Activated T-cell treated with anti-CD3 and anti-CD28 coated beads for 4 hours (primary cell): Measurements from ENCODE around the gene PPP1R12A.

Experiments
- DNase-seq: peaks from one replicate; pipeline ENCODE4 v3.0.0-alpha.2; 2020

Gene PPP1R12A

GRCh38 chr12:79766705-79767464 is 168.0 kb downstream of the PPP1R12A start:
- no peak for DNase-seq

- DNase-seq: no peak
These were observed 169.7 kb downstream of the PPP1R12A start for GRCh38 chr12:79765157-79765556.

GRCh38 chr12:79764641-79765040 is 170.3 kb downstream of the PPP1R12A start:
- no peak for DNase-seq

- no peak for DNase-seq
These were observed 171.0 kb downstream of the PPP1R12A start for GRCh38 chr12:79763766-79764452.

- DNase-seq: no peak
These were observed 173.6 kb downstream of the PPP1R12A start for GRCh38 chr12:79761341-79761740.

GRCh38 chr12:79747274-79747673 is 187.6 kb downstream of the PPP1R12A start:
- DNase-seq: no peak

- no peak for DNase-seq
These were observed 196.8 kb downstream of the PPP1R12A start for GRCh38 chr12:79737875-79738718.

- DNase-seq: no peak
These were observed 202.3 kb downstream of the PPP1R12A start for GRCh38 chr12:79732638-79733037.

- no peak for DNase-seq
These were observed 208.9 kb downstream of the PPP1R12A start for GRCh38 chr12:79725987-79726386.
